Naive thymus-derived CD4-positive, alpha-beta T cell (primary cell): ENCODE results near the gene RIC3. TPM values are rescaled to one million over a fixed set of nuclear protein-coding genes. Genes with fewer than 3 reads are reported as not detected.

Experiments used
- ATAC-seq: fragments of 150-1000 bp; cut with Tn5 transposase; 2 replicates; pipeline ENCODE4 v1.10.0; 2021; ENCODE audit warnings: mild to moderate bottlenecking, moderate library complexity
- CTCF ChIA-PET: fragments of 350-600 bp; sonication (Branson Sonifier 250); formaldehyde crosslinking; loops from one replicate; lab custom pipeline; 2021; ENCODE audit warnings: antibody characterized with exemption; lab: Charles Lee
- POLR2A ChIA-PET: fragments of 350-600 bp; sonication (Branson Sonifier 250); formaldehyde crosslinking; loops from one replicate; lab custom pipeline; 2021; ENCODE audit warnings: antibody characterized with exemption, inconsistent platforms; lab: Charles Lee
- DNase-seq, 9 donors: peaks; one replicate each; pipeline versions ENCODE4 v3.0.0 to v3.0.0-alpha.2; 2020 to 2022; ENCODE audit warnings: mixed read lengths in 1 of 9
- H3K27ac ChIP-seq: one replicate; pipeline ENCODE4 v1.7.0; 2013; ENCODE audit warnings: mild to moderate bottlenecking, low read depth, low read length, moderate library complexity
- H3K27me3 ChIP-seq, 2 donors: one replicate each; pipeline ENCODE4 v1.7.0; 2013; ENCODE audit warnings: low read length in 2 of 2, mild to moderate bottlenecking in 2 of 2, moderate library complexity in 2 of 2; ENCODE audit not compliant: control insufficient read depth in 2 of 2, insufficient read depth in 2 of 2
- H3K36me3 ChIP-seq, 3 experiments: 1 replicate in 2 of 3; 2 replicates in 1 of 3; pipeline ENCODE4 v1.7.0; 2013; ENCODE audit warnings: low read length in 3 of 3, mild to moderate bottlenecking in 3 of 3, moderate library complexity in 1 of 3; ENCODE audit not compliant: insufficient read depth in 3 of 3, control insufficient read depth in 2 of 3
- H3K4me1 ChIP-seq, 2 donors: one replicate each; pipeline ENCODE4 v1.7.0; 2013; ENCODE audit warnings: low read length in 2 of 2, mild to moderate bottlenecking in 2 of 2, moderate library complexity in 1 of 2; ENCODE audit not compliant: control insufficient read depth in 2 of 2, insufficient read depth in 2 of 2
- H3K4me3 ChIP-seq: 2 replicates; pipeline ENCODE4 v1.7.0; 2013; ENCODE audit warnings: mild to moderate bottlenecking, low read length
- H3K9me3 ChIP-seq, 3 experiments: 1 replicate in 2 of 3; 2 replicates in 1 of 3; pipeline ENCODE4 v1.7.0; 2013; ENCODE audit warnings: low read length in 3 of 3; ENCODE audit not compliant: control insufficient read depth in 2 of 3
- H3K27ac Mint-ChIP-seq, 9 donors: one replicate each; pipeline ENCODE4 v1.8.0; 2020 to 2022; ENCODE audit warnings: mixed read lengths in 9 of 9, mild to moderate bottlenecking in 8 of 9, moderate library complexity in 5 of 9, inconsistent platforms in 2 of 9
- H3K27me3 Mint-ChIP-seq, 5 donors: one replicate each; pipeline ENCODE4 v1.8.0; 2021 to 2022; ENCODE audit warnings: mixed read lengths in 5 of 5, mild to moderate bottlenecking in 1 of 5
- H3K36me3 Mint-ChIP-seq, 5 donors: one replicate each; pipeline ENCODE4 v1.8.0; 2020 to 2022; ENCODE audit warnings: mixed read lengths in 5 of 5, mild to moderate bottlenecking in 3 of 5, inconsistent platforms in 1 of 5
- H3K4me1 Mint-ChIP-seq, 7 donors: one replicate each; pipeline ENCODE4 v1.8.0; 2020 to 2022; ENCODE audit warnings: mixed read lengths in 7 of 7, mild to moderate bottlenecking in 3 of 7, inconsistent platforms in 1 of 7
- H3K4me3 Mint-ChIP-seq, 10 donors: one replicate each; pipeline ENCODE4 v1.8.0; 2020 to 2022; ENCODE audit warnings: mild to moderate bottlenecking in 10 of 10, mixed read lengths in 10 of 10, moderate library complexity in 6 of 10, inconsistent platforms in 2 of 10
- H3K9me3 Mint-ChIP-seq, 11 donors: one replicate each; pipeline ENCODE4 v1.8.0; 2020 to 2022; ENCODE audit warnings: mixed read lengths in 11 of 11, mild to moderate bottlenecking in 4 of 11, inconsistent platforms in 1 of 11, moderate library complexity in 1 of 11
- intact Hi-C, 2 donors: fragments of 100-400 bp; cut with micrococcal nuclease; formaldehyde crosslinking; loops; one replicate each; pipeline ENCODE4 v1.15.1; 2023
- polyA plus RNA-seq, 2 donors: library from polyadenylated mRNA; unstranded; fragments of 300-500 nt; fragmentation: Illumina TruSeq; gene quantifications; one replicate each; pipeline ENCODE4 v1.2.3, GENCODE V29; 2021
- total RNA-seq, 6 experiments: library from RNA in 5 of 6; stranded (reverse) in 5 of 6; gene quantifications; 1 replicate in 5 of 6; 2 replicates in 1 of 6; pipeline ENCODE4 v1.2.3 and lab custom pipeline; 2021 to 2026

RIC3 gene
- 10 to 100 TPM in 4 of 5 experiments, 1 to 10 TPM in 1; 7.3 to 66.9 (median 34.4) TPM for total RNA-seq
- polyA plus RNA-seq: 1 to 10 TPM; 2.5 to 2.8 TPM
- 36.3 reads per million, percentile 64 among the genes with 10 or more reads in this experiment for total RNA-seq (lab: John Stamatoyannopoulos, UW)

GRCh38 chr11:8168485-8169257 lies at the start of gene RIC3:
TSS of gene RIC3 (minus strand) at chr11:8169025. CDS start at chr11:8168989, 36 bp downstream.
- ChIA-PET POLR2A (interaction anchor here (0.8 kb wide), 1 partner anchor 742 kb away, joined by 3 read pairs; no protein-coding TSS in a partner anchor), CTCF (no interaction called here)
- Histone ChIP-seq H3K4me3 (peak within 1 kb of the TSS; percentile 87), H3K27ac (no peak within 1 kb of the TSS), H3K9me3 (no peaks in the 10 kb centered on the region), H3K36me3 (no peaks in the 10 kb centered on the region), H3K4me1 (peaks cover 0 to 7% of the 10 kb centered on the region in 2 donors), H3K27me3 (no peaks in the 10 kb centered on the region)
- DNase-seq (peak; percentile 20 to 61 (median 47)), ATAC-seq (peak; percentile 85)
- Mint-ChIP-seq H3K36me3 (peaks cover 0 to 11% (median 8%) of the 10 kb centered on the region in 5 donors), H3K27ac (peak within 1 kb of the TSS; percentile 28 to 78 (median 55)), H3K27me3 (peaks cover 22 to 46% (median 42%) of the 10 kb centered on the region in 5 donors), H3K9me3 (peaks cover 0 to 11% (median 0%) of the 10 kb centered on the region in 11 donors), H3K4me1 (peaks cover 16 to 51% (median 45%) of the 10 kb centered on the region in 7 donors), H3K4me3 (peak within 1 kb of the TSS; percentile 75 to 97 (median 90))
- intact Hi-C loops: no loop called here

GRCh38 chr11:8218409-8218808 lies 49.6 kb upstream of the RIC3 start:
- Histone ChIP-seq H3K4me1 (no peaks in the 10 kb centered on the region), H3K36me3 (no peaks in the 10 kb centered on the region), H3K27me3 (no peaks in the 10 kb centered on the region), H3K4me3 (no peak overlapping the region), H3K9me3 (no peaks in the 10 kb centered on the region), H3K27ac (no peak overlapping the region)
- Mint-ChIP-seq H3K4me3 (no peak overlapping the region), H3K36me3 (no peaks in the 10 kb centered on the region), H3K27me3 (peaks cover 0 to 4% (median 0%) of the 10 kb centered on the region in 5 donors), H3K9me3 (no peaks in the 10 kb centered on the region), H3K27ac (no peak overlapping the region), H3K4me1 (peaks cover 0 to 2% (median 0%) of the 10 kb centered on the region in 7 donors)
- ATAC-seq (no peak), DNase-seq (no peak)
- intact Hi-C loops: no loop called here
- ChIA-PET CTCF (no interaction called here), POLR2A (no interaction called here)

- ChIA-PET POLR2A (no interaction called here), CTCF (no interaction called here)
- ATAC-seq (no peak), DNase-seq (no peak)
- H3K27ac Mint-ChIP-seq: no peak overlapping the region
- H3K27me3 ChIP-seq: no peaks in the 10 kb centered on the region
- no peaks in the 10 kb centered on the region for H3K9me3 Mint-ChIP-seq
- H3K36me3 Mint-ChIP-seq: no peaks in the 10 kb centered on the region
- no peaks in the 10 kb centered on the region for H3K36me3 ChIP-seq
- intact Hi-C loops: no loop called here
- no peaks in the 10 kb centered on the region for H3K9me3 ChIP-seq
- no peak overlapping the region for H3K4me3 ChIP-seq
- no peaks in the 10 kb centered on the region for H3K4me1 ChIP-seq
- no peak overlapping the region for H3K4me3 Mint-ChIP-seq
- no peak overlapping the region for H3K27ac ChIP-seq
- peaks cover 0 to 2% (median 0%) of the 10 kb centered on the region in 7 donors for H3K4me1 Mint-ChIP-seq
- H3K27me3 Mint-ChIP-seq: peaks cover 0 to 4% (median 0%) of the 10 kb centered on the region in 5 donors
These were observed 49.1 kb upstream of the RIC3 start for GRCh38 chr11:8217926-8218325.

- DNase-seq (no peak), ATAC-seq (no peak)
- H3K4me1 ChIP-seq: no peaks in the 10 kb centered on the region
- Mint-ChIP-seq H3K4me3 (no peak overlapping the region), H3K4me1 (peaks cover 0 to 2% (median 0%) of the 10 kb centered on the region in 7 donors), H3K27me3 (peaks cover 0 to 4% (median 0%) of the 10 kb centered on the region in 5 donors), H3K9me3 (no peaks in the 10 kb centered on the region), H3K27ac (no peak overlapping the region), H3K36me3 (no peaks in the 10 kb centered on the region)
- CTCF ChIA-PET: no interaction called here
- H3K36me3 ChIP-seq: no peaks in the 10 kb centered on the region
- no peak overlapping the region for H3K4me3 ChIP-seq
- H3K27me3 ChIP-seq: no peaks in the 10 kb centered on the region
- POLR2A ChIA-PET: no interaction called here
- H3K27ac ChIP-seq: no peak overlapping the region
- intact Hi-C loops: no loop called here
- H3K9me3 ChIP-seq: no peaks in the 10 kb centered on the region
These were observed 48.3 kb upstream of the RIC3 start for GRCh38 chr11:8217136-8217535.

GRCh38 chr11:8213376-8213775 lies 44.6 kb upstream of the RIC3 start:
- Mint-ChIP-seq H3K4me1 (no peaks in the 10 kb centered on the region), H3K27ac (no peak overlapping the region), H3K4me3 (no peak overlapping the region), H3K27me3 (peaks cover 4 to 26% (median 15%) of the 10 kb centered on the region in 5 donors), H3K36me3 (no peaks in the 10 kb centered on the region), H3K9me3 (no peaks in the 10 kb centered on the region)
- peaks cover 0 to 3% of the 10 kb centered on the region in 2 donors for H3K27me3 ChIP-seq
- no peaks in the 10 kb centered on the region for H3K4me1 ChIP-seq
- no peak overlapping the region for H3K27ac ChIP-seq
- DNase-seq: no peak
- no peaks in the 10 kb centered on the region for H3K9me3 ChIP-seq
- no peak for ATAC-seq
- no peak overlapping the region for H3K4me3 ChIP-seq
- H3K36me3 ChIP-seq: no peaks in the 10 kb centered on the region
- ChIA-PET CTCF (no interaction called here), POLR2A (no interaction called here)
- intact Hi-C loops: no loop called here

GRCh38 chr11:8209208-8209807 lies 40.5 kb upstream of the RIC3 start:
- ChIA-PET CTCF (no interaction called here), POLR2A (no interaction called here)
- Mint-ChIP-seq H3K27me3 (peaks cover 34 to 51% (median 43%) of the 10 kb centered on the region in 5 donors), H3K4me3 (no peak overlapping the region), H3K4me1 (peaks cover 0 to 15% (median 8%) of the 10 kb centered on the region in 7 donors), H3K36me3 (no peaks in the 10 kb centered on the region), H3K27ac (no peak overlapping the region), H3K9me3 (peaks cover 0 to 3% (median 0%) of the 10 kb centered on the region in 11 donors)
- peak in 1 of 9 donors; percentile 23 for DNase-seq
- peaks cover 0 to 3% of the 10 kb centered on the region in 2 donors for H3K27me3 ChIP-seq
- H3K9me3 ChIP-seq: no peaks in the 10 kb centered on the region
- peak; percentile 46 for ATAC-seq
- H3K4me1 ChIP-seq: no peaks in the 10 kb centered on the region
- no peaks in the 10 kb centered on the region for H3K36me3 ChIP-seq
- intact Hi-C loops: no loop called here
- H3K4me3 ChIP-seq: no peak overlapping the region
- no peak overlapping the region for H3K27ac ChIP-seq
